ENCODE data around the gene NDRG2. TPM values are rescaled to one million over a fixed set of nuclear protein-coding genes. Genes with fewer than 3 reads are reported as not detected.

Gene NDRG2
- 8.5 and 98.9 TPM in 2 replicates for total RNA-seq

GRCh38 chr14:21024585-21025370 is at the start of gene NDRG2:
TSS of gene NDRG2 (minus strand) at chr14:21025061. CDS start at chr14:21023315, 1,746 bp downstream.

GRCh38 chr14:21070083-21070609 is 45.3 kb upstream of the NDRG2 start, which contains the start of gene ARHGEF40:
TSS of gene ARHGEF40 (plus strand) at chr14:21070304. CDS start at chr14:21070397, 93 bp downstream.

DNA sequence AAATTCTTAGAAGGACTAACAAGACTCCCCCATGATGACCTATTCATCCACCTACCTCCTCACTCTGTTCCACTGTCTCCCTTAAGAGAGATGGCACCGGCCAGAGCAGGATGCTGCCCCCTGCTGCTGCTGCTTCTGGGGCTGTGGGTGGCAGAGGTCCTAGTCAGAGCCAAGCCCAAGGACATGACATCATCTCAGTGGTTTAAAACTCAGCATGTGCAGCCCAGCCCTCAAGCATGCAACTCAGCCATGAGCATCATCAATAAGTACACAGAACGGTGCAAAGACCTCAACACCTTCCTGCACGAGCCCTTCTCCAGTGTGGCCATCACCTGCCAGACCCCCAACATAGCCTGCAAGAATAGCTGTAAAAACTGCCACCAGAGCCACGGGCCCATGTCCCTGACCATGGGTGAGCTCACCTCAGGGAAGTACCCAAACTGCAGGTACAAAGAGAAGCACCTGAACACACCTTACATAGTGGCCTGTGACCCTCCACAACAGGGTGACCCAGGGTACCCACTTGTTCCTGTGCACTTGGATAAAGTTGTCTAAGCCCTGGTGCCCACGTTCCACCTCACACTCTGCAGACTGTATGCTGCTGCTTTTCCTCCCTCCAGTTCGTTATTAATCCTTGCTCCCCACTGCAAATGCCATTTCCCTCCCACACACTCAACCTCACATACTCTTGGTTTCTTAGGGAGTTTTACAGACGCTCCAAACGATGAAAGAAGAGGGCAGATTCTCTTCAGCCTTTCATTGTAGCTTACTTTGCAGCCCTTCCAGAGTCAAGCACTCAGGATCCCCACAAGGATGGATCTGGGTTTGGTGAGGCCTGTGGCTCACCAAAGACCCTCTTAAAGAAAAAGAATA is 33.2 kb upstream of the NDRG2 start, which contains the start of gene RNASE8:
TSS of gene RNASE8 (plus strand) at position 20 of the 873 bp plus-strand sequence. CDS start at position 91, 71 bp downstream.

DNA sequence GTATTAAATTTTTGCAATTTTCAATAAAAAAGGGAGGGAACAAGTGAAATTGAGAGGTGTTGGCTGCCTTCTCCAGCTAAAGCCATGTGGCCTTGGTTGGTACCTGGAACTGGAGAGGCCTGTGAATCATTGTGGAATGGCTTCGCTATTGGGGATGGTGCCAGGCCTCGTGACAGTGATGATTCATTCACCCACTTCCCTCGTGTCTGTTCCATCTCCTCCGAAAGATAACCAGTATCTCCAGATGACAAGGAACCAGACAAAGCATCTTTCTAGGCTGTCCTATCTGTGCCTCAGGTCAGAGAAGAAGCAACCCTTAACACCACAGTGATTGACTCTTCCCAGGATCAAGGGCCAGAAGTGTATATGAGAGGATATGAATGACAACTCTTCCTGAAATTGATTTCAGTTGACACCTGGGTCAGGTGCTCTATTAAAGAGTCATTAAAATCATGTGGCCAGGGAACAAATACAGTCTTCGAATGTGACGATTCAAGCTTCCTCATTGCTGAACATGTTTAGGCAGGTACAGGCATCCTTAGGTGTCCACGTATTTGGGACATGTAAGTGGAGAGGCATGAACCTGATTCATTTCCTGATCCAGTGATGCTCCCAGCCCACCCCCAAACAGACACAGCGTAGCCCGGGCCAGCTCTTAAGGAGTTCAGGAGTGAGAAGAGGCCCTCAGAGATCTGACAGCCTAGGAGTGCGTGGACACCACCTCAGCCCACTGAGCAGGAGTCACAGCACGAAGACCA is 17.0 kb upstream of the NDRG2 start, which contains the start of gene RNASE7:
TSS of gene RNASE7 (plus strand) at position 687 of the 758 bp plus-strand sequence. CDS start 631 bp downstream, outside the sequence.

GRCh38 chr14:21034707-21035106 is 9.8 kb upstream of the NDRG2 start, which contains the start of gene RNASE13:
TSS of gene RNASE13 (minus strand) at chr14:21034807. CDS start at chr14:21034288, 519 bp downstream.

DNA sequence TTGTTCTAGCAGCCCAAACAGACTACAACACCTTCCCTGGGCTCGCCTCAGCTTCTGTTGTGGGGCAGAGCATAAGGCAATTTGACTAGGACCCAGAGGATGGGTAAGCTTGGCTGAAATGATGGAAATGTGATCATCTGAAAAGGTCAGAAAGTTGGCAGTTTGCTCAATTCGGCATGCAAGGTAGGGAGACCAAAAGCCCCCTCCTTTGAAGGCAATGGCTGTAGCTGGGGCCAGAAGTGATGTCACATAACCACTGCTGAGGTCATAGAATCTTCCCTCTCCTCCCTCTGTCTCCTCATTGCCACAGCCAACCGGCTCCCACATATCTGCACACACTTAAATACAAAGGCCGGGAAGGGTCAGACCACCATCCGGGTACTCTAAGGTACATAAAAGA is 5.1 kb upstream of the NDRG2 start, which contains the start of gene TPPP2:
TSS of gene TPPP2 (plus strand) at position 301 of the 400 bp plus-strand sequence. CDS start 365 bp downstream, outside the sequence.

GRCh38 chr14:20998674-20999366 is 26.0 kb downstream of the NDRG2 start, which contains the start of gene SLC39A2:
TSS of gene SLC39A2 (plus strand) at chr14:20999293. CDS start at chr14:20999447, 154 bp downstream.

GRCh38 chr14:20989787-20990600 is 34.9 kb downstream of the NDRG2 start, which contains the start of gene METTL17:
TSS of gene METTL17 (plus strand) at chr14:20989980. CDS start at chr14:20990003, 23 bp downstream.

Other genes with a start within 250 kb of the NDRG2 start
- gene RNASE6, start 243.8 kb downstream of the NDRG2 start, total RNA-seq, result not detected in 2 replicates
- 0.39 and 0.87 TPM in 2 replicates for gene RNASE1, start 222.2 kb downstream of the NDRG2 start, total RNA-seq
- not detected in 2 replicates for gene RNASE3, start 133.7 kb downstream of the NDRG2 start, total RNA-seq
- not detected in 2 replicates for gene RNASE2, start 69.6 kb downstream of the NDRG2 start, total RNA-seq
- 65.2 and 66.5 TPM in 2 replicates for gene METTL17, start 35.1 kb downstream of the NDRG2 start, total RNA-seq
- 1.4 and 3.9 TPM in 2 replicates for gene SLC39A2, start 25.8 kb downstream of the NDRG2 start, total RNA-seq
- gene TPPP2, start 5.2 kb upstream of the NDRG2 start, total RNA-seq, result not detected in 2 replicates
- not detected in 2 replicates for gene RNASE13, start 9.7 kb upstream of the NDRG2 start, total RNA-seq
- gene RNASE7, start 17.3 kb upstream of the NDRG2 start, total RNA-seq, result not detected in 2 replicates
- gene RNASE8, start 32.8 kb upstream of the NDRG2 start, total RNA-seq, result not detected in 2 replicates
- gene ARHGEF40, start 45.2 kb upstream of the NDRG2 start, total RNA-seq, result 47.2 and 59.7 TPM in 2 replicates
- 4.8 and 8.6 TPM in 2 replicates for gene ZNF219, start 73.6 kb upstream of the NDRG2 start, total RNA-seq
- gene TMEM253, start 76.0 kb upstream of the NDRG2 start, total RNA-seq, result 0.33 TPM in 1 of 2 replicates, not detected in the other
- not detected in 2 replicates for gene OR5AU1, start 131.0 kb upstream of the NDRG2 start, total RNA-seq
- gene HNRNPC, start 244.4 kb upstream of the NDRG2 start, total RNA-seq, result 435 and 934 TPM in 2 replicates